C4-2B (cell line): ENCODE measurements around the gene PKN3.

Experiments
- H3K27ac ChIP-seq: fragments of 450-650 bp; 2 replicates; pipeline ENCODE4 v1.5.1; 2017
- ZFX ChIP-seq: fragments of 450-650 bp; IDR thresholded peaks from 2 replicates; pipeline ENCODE4 v1.6.1; 2017
- TF ChIP-seq, protein P1 (sequence below): fragments of 450-650 bp; conservative IDR thresholded peaks from 2 replicates; pipeline ENCODE4 v1.5.1; 2017; ENCODE audit warnings: mild to moderate bottlenecking

PKN3 gene

DNA sequence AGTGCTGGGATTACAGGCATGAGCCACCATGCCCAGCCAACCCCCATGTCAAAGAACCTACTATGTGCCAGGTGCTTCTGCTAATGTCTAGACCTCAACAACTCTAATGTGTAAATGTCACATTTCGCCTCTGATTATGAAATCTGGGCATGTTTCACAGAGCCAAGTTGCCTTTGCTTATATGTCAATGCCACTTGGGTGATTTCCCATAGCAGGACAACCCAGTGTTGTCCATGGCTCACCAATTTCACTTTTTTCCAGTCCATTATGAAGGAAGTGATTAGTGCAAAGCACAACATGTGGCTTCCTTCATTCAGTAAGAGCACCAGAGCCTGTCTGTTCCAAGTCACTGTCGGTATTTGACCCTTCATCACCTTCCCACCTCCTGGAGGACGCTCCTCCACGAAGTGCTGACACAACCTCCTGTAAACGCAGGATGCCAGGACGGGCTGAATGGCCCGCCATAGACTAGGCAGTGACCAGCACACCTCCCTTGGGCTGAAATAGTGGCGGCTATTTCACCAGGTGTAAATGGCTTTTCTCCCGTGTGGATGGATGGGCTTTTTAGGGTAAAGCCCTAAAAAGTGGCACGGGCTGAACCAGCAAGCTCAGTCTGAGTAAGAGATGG is 962 bp upstream of the PKN3 start:
- TF ChIP-seq ZFX: no peak
- TF ChIP-seq, protein P1, sequence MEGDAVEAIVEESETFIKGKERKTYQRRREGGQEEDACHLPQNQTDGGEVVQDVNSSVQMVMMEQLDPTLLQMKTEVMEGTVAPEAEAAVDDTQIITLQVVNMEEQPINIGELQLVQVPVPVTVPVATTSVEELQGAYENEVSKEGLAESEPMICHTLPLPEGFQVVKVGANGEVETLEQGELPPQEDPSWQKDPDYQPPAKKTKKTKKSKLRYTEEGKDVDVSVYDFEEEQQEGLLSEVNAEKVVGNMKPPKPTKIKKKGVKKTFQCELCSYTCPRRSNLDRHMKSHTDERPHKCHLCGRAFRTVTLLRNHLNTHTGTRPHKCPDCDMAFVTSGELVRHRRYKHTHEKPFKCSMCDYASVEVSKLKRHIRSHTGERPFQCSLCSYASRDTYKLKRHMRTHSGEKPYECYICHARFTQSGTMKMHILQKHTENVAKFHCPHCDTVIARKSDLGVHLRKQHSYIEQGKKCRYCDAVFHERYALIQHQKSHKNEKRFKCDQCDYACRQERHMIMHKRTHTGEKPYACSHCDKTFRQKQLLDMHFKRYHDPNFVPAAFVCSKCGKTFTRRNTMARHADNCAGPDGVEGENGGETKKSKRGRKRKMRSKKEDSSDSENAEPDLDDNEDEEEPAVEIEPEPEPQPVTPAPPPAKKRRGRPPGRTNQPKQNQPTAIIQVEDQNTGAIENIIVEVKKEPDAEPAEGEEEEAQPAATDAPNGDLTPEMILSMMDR: no peak
- H3K27ac ChIP-seq: no peak overlapping the region

DNA sequence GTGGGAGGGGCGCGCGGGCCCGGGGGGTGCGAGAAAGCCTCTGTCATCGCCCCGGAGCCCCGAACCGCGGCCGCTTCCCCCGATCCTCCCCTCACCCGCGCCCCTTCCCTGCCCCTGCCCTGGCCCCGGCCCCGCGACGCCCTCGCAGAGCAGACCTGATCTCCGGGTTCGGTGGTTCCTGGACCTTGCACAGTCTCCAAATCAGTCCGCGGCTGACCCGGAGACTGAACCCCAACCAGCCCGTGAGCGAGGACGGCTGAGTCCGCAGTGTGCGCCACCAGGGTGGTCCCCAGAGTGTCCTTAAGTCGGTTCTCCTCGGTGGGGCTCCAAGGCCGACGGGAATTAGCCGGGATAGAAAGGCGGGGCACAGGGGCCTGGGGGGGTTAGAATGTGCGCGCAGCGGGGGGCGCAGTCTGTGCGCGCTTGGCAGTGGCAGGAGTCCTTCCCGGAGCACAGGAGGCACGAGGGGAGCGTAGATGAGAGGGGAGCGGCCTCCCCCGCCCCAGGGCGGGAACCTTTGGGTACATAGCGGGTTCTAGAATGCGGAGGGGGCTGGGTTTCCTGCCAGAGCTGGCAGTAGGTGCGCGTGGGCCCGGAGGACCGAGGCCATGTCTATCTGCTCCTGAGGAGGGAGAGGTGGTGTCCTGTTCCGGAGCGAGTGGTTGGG is 779 bp downstream of the PKN3 start:
- peak overlapping the region; percentile 70 for H3K27ac ChIP-seq
- no peak for TF ChIP-seq ZFX

DNA sequence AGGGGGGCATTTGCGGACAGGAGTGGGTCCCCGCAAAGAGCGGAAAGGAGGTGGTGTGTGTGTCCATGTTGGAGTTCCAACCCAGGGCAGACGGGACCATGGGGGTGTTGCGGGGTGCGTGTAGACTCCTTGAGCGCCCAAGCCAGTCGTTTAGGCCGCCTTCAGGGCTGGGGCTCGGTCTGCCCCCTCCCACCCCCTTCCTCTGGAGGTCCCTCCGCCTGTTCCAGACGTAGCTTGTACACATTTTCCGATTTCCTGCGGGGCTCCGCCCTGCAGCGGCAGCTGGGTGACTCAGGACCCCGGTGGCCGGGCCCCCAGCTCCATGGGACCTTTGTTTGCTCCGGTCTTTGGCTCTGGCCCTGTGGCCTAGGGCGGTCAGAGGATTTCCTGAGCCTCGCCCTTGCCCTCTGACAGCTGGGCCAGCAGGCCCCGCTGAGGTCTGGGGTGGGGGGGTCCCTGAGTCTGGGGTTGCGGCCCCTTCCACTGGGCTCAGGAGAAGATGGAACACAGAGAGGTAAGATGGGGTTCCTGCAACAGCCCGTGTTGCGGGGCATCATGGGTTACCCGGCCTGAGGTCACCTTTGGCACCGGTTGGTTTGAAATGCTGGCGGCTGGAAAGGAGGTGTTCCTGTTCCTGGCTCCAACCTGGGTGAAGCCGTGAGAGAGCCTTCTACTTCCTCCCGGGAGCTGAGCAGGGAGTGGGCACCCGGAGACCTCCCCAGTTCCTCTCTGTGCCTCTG is 1.5 kb downstream of the PKN3 start:
- H3K27ac ChIP-seq: no peak overlapping the region
- TF ChIP-seq ZFX: no peak
- TF ChIP-seq, protein P1: no peak

DNA sequence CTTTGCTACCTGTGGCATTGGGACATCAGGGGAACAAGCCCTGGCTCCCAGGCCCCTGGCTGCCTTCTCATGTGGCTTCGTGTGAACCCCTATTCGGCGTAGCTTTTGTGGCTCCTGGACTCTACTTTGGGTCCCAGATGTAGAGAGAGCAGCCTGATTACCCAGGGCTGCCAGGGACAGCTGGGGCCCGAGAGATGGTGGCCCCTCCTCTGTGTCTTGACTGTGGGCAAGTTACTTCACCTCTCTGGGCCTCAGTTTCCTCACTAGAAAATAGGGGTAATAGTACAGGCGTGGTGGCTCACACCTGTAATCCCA is 2.0 kb downstream of the PKN3 start:
- H3K27ac ChIP-seq: no peak overlapping the region
- TF ChIP-seq, protein P1: no peak
- no peak for TF ChIP-seq ZFX

DNA sequence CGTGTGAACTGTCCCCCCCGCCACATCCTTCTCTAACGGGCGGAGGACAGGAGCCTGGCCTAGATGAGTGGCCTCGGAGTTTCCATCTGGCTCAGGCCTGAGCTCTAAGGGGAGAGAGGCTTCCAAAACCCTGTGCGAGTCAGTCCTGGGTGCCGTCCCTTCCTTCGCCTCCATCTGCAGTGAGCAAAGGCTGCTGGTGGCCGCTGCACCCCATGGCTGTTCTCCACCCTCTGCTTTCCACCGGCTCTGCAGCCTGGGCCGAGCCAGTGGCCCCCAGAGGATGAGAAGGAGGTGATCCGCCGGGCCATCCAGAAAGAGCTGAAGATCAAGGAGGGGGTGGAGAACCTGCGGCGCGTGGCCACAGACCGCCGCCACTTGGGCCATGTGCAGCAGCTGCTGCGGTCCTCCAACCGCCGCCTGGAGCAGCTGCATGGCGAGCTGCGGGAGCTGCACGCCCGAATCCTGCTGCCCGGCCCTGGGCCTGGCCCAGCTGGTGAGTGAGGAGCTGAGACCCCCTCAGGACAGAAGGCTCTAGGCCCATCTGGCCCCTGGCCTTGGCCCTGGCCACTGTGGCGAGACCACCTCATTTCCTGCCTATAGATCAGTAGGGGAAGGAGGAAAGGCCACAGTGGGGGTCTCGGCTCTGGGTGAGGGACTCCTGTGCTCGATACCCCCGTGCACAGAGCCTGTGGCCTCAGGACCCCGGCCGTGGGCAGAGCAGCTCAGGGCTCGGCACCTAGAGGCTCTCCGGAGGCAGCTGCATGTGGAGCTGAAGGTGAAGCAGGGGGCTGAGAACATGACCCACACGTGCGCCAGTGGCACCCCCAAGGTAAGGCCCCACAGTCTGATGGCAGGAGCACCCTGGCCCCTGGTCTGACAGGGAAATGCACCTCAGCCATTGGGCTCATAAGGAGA is 3.0 kb downstream of the PKN3 start:
- H3K27ac ChIP-seq: no peak overlapping the region
- no peak for TF ChIP-seq ZFX
- TF ChIP-seq, protein P1: no peak

- H3K27ac ChIP-seq: no peak overlapping the region
- TF ChIP-seq, protein P1: no peak
- no peak for TF ChIP-seq ZFX
Measured at GRCh38 chr9:128706045-128706444, 3.7 kb downstream of the PKN3 start.

DNA sequence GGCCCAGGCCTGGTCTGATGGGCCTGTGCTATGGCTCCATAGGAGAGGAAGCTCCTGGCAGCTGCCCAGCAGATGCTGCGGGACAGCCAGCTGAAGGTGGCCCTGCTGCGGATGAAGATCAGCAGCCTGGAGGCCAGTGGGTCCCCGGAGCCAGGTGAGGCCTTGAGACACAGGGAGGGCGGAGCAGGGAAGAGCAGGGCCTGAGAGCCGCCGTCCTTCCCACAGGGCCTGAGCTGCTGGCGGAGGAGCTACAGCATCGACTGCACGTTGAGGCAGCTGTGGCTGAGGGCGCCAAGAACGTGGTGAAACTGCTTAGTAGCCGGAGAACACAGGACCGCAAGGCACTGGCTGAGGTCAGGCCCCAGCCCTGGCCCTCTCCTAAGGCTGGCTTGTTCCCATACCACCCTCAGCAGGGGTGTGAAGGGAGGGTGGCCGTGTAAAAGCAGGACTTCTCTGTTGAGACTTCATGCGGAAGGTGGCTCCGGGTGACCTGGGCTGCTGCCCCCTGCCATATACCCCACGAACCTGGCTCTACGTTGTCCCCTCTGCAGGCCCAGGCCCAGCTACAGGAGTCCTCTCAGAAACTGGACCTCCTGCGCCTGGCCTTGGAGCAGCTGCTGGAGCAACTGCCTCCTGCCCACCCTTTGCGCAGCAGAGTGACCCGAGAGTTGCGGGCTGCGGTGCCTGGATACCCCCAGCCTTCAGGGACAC is 4.5 kb downstream of the PKN3 start:
- TF ChIP-seq, protein P1: no peak
- TF ChIP-seq ZFX: no peak
- H3K27ac ChIP-seq: no peak overlapping the region
